K562 (cell line): ENCODE results near the gene ZNF236. TPM values are rescaled to one million over a fixed set of nuclear protein-coding genes. Genes with fewer than 3 reads are reported as not detected.

ENCODE experiments used
- ATAC-seq: fragments of 200-7000 bp; cut with Tn5 transposase; 3 replicates; pipeline ENCODE4 v1.9.1; 2020; ENCODE audit warnings: moderate library complexity
- BruUV-seq: library from RNA; stranded (reverse); fragments of 400-500 nt; replicated peaks from 2 replicates; lab custom pipeline; 2021; lab: Mats Ljungman, UMichigan
- CTCF ChIA-PET: fragments of 300-600 bp; formaldehyde crosslinking; extraction: SDS; loops from one replicate; lab custom pipeline; 2021; ENCODE audit warnings: low intra/inter-chr PET ratio; lab: Yijun Ruan, JAX
- POLR2A ChIA-PET: fragments of 300-600, 350-650 bp; sonication (Branson Sonifier 250); formaldehyde crosslinking; extraction: SDS; loops from one replicate; lab custom pipeline; 2021; ENCODE audit warnings: antibody characterized with exemption, inconsistent platforms; lab: Yijun Ruan, JAX
- DNase-seq, 4 experiments: peaks; one replicate each; pipeline versions ENCODE4 v3.0.0 to v3.0.0-alpha.2; 2011 to 2018; ENCODE audit warnings: low spot score in 3 of 4, mixed read lengths in 3 of 4; ENCODE audit errors: extremely low read depth in 1 of 4
- FAIRE-seq: peaks from 2 replicates; lab custom pipeline; 2011; peaks lifted over from hg19 to GRCh38; lab: Jason Lieb, UNC
- H2AFZ ChIP-seq: 2 replicates; pipeline ENCODE4 v1.6.0; 2011; ENCODE audit warnings: low read depth, low read length, control low read depth, inconsistent platforms
- H3K27ac ChIP-seq: fragments of 200-600 bp; 3 replicates; pipeline ENCODE4 v1.8.0; 2011; ENCODE audit warnings: low read depth, mild to moderate bottlenecking, control low read depth, inconsistent platforms, low read length, moderate library complexity, mixed read lengths; ENCODE audit errors: extremely low read depth
- H3K27me3 ChIP-seq, 2 experiments: fragments of 300-600 bp in 1 of 2; 2 replicates in 1 of 2; 3 replicates in 1 of 2; pipeline versions ENCODE4 v1.6.0 to v1.8.0; 2011; ENCODE audit warnings: inconsistent platforms in 2 of 2, low read length in 2 of 2, mild to moderate bottlenecking in 1 of 2, mixed read lengths in 1 of 2, moderate library complexity in 1 of 2; ENCODE audit not compliant: control insufficient read depth in 2 of 2, insufficient read depth in 2 of 2
- H3K36me3 ChIP-seq: fragments of 300-600 bp; 3 replicates; pipeline ENCODE4 v1.8.0; 2011; ENCODE audit warnings: mild to moderate bottlenecking, low read length, inconsistent platforms; ENCODE audit not compliant: control insufficient read depth, insufficient read depth
- H3K4me1 ChIP-seq, 2 experiments: fragments of 200-600 bp in 1 of 2; replicated peaks in 1 of 2; 2 replicates in 1 of 2; 3 replicates in 1 of 2; pipeline versions ENCODE4 v1.5.1 to v1.8.0; 2011; ENCODE audit warnings: inconsistent platforms in 2 of 2, low read length in 2 of 2, mild to moderate bottlenecking in 1 of 2, mixed read lengths in 1 of 2, moderate library complexity in 1 of 2; ENCODE audit not compliant: control insufficient read depth in 2 of 2, insufficient read depth in 2 of 2
- H3K4me2 ChIP-seq: 2 replicates; pipeline ENCODE4 v1.6.1; 2011; ENCODE audit warnings: low read length, control low read depth, inconsistent platforms, mixed read lengths; ENCODE audit not compliant: insufficient read depth
- H3K4me3 ChIP-seq: fragments of 200-600 bp; sonication (generic), shearing (Covaris generic); 2 replicates; pipeline ENCODE4 v1.5.1; 2016; ENCODE audit warnings: control low read depth, inconsistent platforms
- H3K79me2 ChIP-seq: fragments of 200-600 bp; 3 replicates; pipeline ENCODE4 v1.8.0; 2011; ENCODE audit warnings: low read length, inconsistent platforms; ENCODE audit not compliant: control insufficient read depth, insufficient read depth
- H3K9ac ChIP-seq, 2 experiments: 2 replicates each; pipeline versions ENCODE4 v1.6.0 to v1.6.1; 2011; ENCODE audit warnings: low read depth in 2 of 2, low read length in 2 of 2, control low read depth in 1 of 2, inconsistent platforms in 1 of 2, mild to moderate bottlenecking in 1 of 2, mixed read lengths in 1 of 2; ENCODE audit not compliant: insufficient read depth in 1 of 2
- H3K9me1 ChIP-seq: one replicate; pipeline ENCODE4 v1.6.0; 2011; ENCODE audit warnings: inconsistent platforms, mild to moderate bottlenecking, low read length, moderate library complexity; ENCODE audit not compliant: control insufficient read depth, insufficient read depth
- H3K9me3 ChIP-seq: replicated peaks from 2 replicates; pipeline ENCODE4 v1.5.1; 2011; ENCODE audit warnings: low read depth, low read length, inconsistent platforms; ENCODE audit not compliant: control insufficient read depth, insufficient read depth
- H4K20me1 ChIP-seq: replicated peaks from 2 replicates; pipeline ENCODE4 v1.6.1; 2011; ENCODE audit warnings: low read length, inconsistent platforms, mixed read lengths; ENCODE audit not compliant: control insufficient read depth, insufficient read depth
- ADNP ChIP-seq: fragments of 200-800 bp; sonication (Bioruptor generic); IDR thresholded peaks from 2 replicates; pipeline ENCODE4 v1.6.1; 2016; ENCODE audit warnings: missing genetic modification characterization, missing compliant biosample characterization
- ARID1B ChIP-seq: fragments of 450-650 bp; IDR thresholded peaks from 2 replicates; pipeline ENCODE4 v1.6.1; 2016; ENCODE audit warnings: antibody characterized with exemption, mild to moderate bottlenecking, inconsistent platforms
- CAMTA2 ChIP-seq: fragments of 250-450 bp; sonication (Bioruptor Pico); conservative IDR thresholded peaks from 2 replicates; pipeline ENCODE4 v1.5.1; 2022
- CBFA2T2 ChIP-seq: fragments of 450-650 bp; conservative IDR thresholded peaks from 2 replicates; pipeline ENCODE4 v1.6.1; 2017; ENCODE audit warnings: mild to moderate bottlenecking
- E2F5 ChIP-seq: sonication (generic); formaldehyde crosslinking; IDR thresholded peaks from 2 replicates; pipeline ENCODE4 v1.8.0; 2022; ENCODE audit warnings: mild to moderate bottlenecking, missing genetic modification reagents
- HDAC6 ChIP-seq: IDR thresholded peaks from 2 replicates; pipeline ENCODE4 v1.6.1; 2012; ENCODE audit warnings: low read depth, mild to moderate bottlenecking, control low read depth, inconsistent platforms, low read length, moderate library complexity
- HNRNPL ChIP-seq: fragments of 200-400 bp; formaldehyde crosslinking; IDR thresholded peaks from 2 replicates; pipeline ENCODE4 v1.6.1; 2017; ENCODE audit warnings: low read depth, mild to moderate bottlenecking, low read length
- HOMEZ ChIP-seq: fragments of 250-450 bp; sonication (Bioruptor Pico); IDR thresholded peaks from 2 replicates; pipeline ENCODE4 v1.4.0; 2020; ENCODE audit warnings: mild to moderate bottlenecking, moderate library complexity
- ID3 ChIP-seq, 2 experiments: fragments of 250-450 bp in 1 of 2; fragments of 450-650 bp in 1 of 2; sonication (Bioruptor Pico) in 1 of 2; IDR thresholded peaks; 2 replicates each; pipeline versions ENCODE4 v1.6.1 to v1.8.0; 2016 to 2021; ENCODE audit warnings: mild to moderate bottlenecking in 2 of 2, moderate library complexity in 2 of 2, missing compliant biosample characterization in 1 of 2, missing genetic modification characterization in 1 of 2
- KAT7 ChIP-seq: sonication (generic); formaldehyde crosslinking; IDR thresholded peaks from 2 replicates; pipeline ENCODE4 v1.8.0; 2022; ENCODE audit warnings: missing genetic modification reagents, mild to moderate bottlenecking, borderline replicate concordance
- RBM14 ChIP-seq: fragments of 200-400 bp; formaldehyde crosslinking; IDR thresholded peaks from 2 replicates; pipeline ENCODE4 v1.6.1; 2018; ENCODE audit warnings: low read depth, mild to moderate bottlenecking, low read length, moderate library complexity, borderline replicate concordance; ENCODE audit not compliant: insufficient read depth
- SAFB ChIP-seq: fragments of 200-400 bp; formaldehyde crosslinking; IDR thresholded peaks from 2 replicates; pipeline ENCODE4 v1.6.1; 2017; ENCODE audit warnings: low read depth, low read length, borderline replicate concordance
- SAP30 ChIP-seq: fragments of 200-600 bp; sonication (generic); IDR thresholded peaks from 2 replicates; pipeline ENCODE4 v1.6.1; 2012; ENCODE audit warnings: borderline replicate concordance, low read depth, mild to moderate bottlenecking, moderate library complexity, low read length, control low read depth, inconsistent platforms; ENCODE audit not compliant: insufficient read depth, poor library complexity, severe bottlenecking
- ZBTB43 ChIP-seq: sonication (generic); formaldehyde crosslinking; IDR thresholded peaks from 2 replicates; pipeline ENCODE4 v1.8.0; 2023; ENCODE audit warnings: mild to moderate bottlenecking, missing genetic modification reagents
- ZNF282 ChIP-seq: sonication (generic); formaldehyde crosslinking; IDR thresholded peaks from 2 replicates; pipeline ENCODE4 v1.8.1; 2023; ENCODE audit warnings: missing genetic modification reagents
- WGBS: fragments of 100-300 bp; shearing (Covaris generic); methylation state at CpG from one replicate; pipeline ENCODE4 v1.1.6; 2016; ENCODE audit warnings: low coverage, mixed read lengths; ENCODE audit not compliant: insufficient coverage; ENCODE audit errors: missing lambda C conversion rate; 5-methylcytosine and 5-hydroxymethylcytosine counted together
- in situ Hi-C: fragments of 300-500 bp; cut with MboI; formaldehyde crosslinking; loops from 4 replicates; pipeline ENCODE4 v1.15.0; 2018; ENCODE audit warnings: inconsistent platforms, mixed read lengths
- intact Hi-C: fragments of 100-400 bp; cut with micrococcal nuclease; formaldehyde crosslinking; loops from 2 replicates; pipeline ENCODE4 v1.14.2; 2022
- polyA plus RNA-seq, 8 experiments: library from polyadenylated mRNA; depleted of rRNA in 4 of 8; stranded (reverse) in 5 of 8; unstranded in 3 of 8; fragments of >200 nt; fragmentation: Nextera tagmentation in 2 of 8; fragmentation: Illumina TruSeq in 1 of 8; extraction: Ambion mirVana in 2 of 8; extraction: Trizol in 1 of 8; gene quantifications; 2 replicates each; pipeline versions ENCODE4 v1.2.1 to v1.2.3, GENCODE V29; 2011 to 2014; ENCODE audit warnings: inconsistent platforms in 1 of 8, missing spikeins in 1 of 8
- total RNA-seq, 7 experiments: library from RNA; depleted of rRNA in 6 of 7; stranded (reverse); fragments of >200 nt in 6 of 7; fragmentation: Illumina TruSeq in 2 of 7; extraction: Trizol in 2 of 7; gene quantifications; 2 replicates each; pipeline versions ENCODE4 v1.2.1 to v1.2.3, GENCODE V29; 2011 to 2021; ENCODE audit warnings: low replicate concordance in 1 of 7

The ZNF236 gene
- total and polyA plus RNA-seq, 9 of the 15 experiments (the other 6 are each of a cell fraction or from before 2014, with no cell fraction given), result 0.35 to 8.7 (median 3.4) TPM

GRCh38 chr18:76963936-76964335 is 141.6 kb downstream of the ZNF236 start:
- Histone ChIP-seq H3K4me3 (no peak overlapping the region), H2AFZ (no peak overlapping the region), H3K9ac (no peak overlapping the region), H3K9me3 (no peaks in the 10 kb centered on the region), H3K36me3 (peaks cover 4% of the 10 kb centered on the region; the same call in 1 of the 3 replicates), H3K27me3 (no peaks in the 10 kb centered on the region), H4K20me1 (no peaks in the 10 kb centered on the region), H3K27ac (no peak overlapping the region), H3K9me1 (no peaks in the 10 kb centered on the region), H3K4me1 (no peaks in the 10 kb centered on the region), H3K4me2 (no peak overlapping the region), H3K79me2 (no peaks in the 10 kb centered on the region)
- no TSS peak for BruUV-seq
- DNase-seq, result no peak
- in situ Hi-C loops, result no loop called here
- POLR2A ChIA-PET, result no interaction called here
- CTCF ChIA-PET, result no interaction called here
- intact Hi-C loops, result no loop called here
- FAIRE-seq, result no peak
- 38% methylated on average over 2 of the region's 2 CpGs for WGBS
- no peak for ATAC-seq
- TF ChIP-seq CAMTA2 (CRISPR knock-in tag) (no peak), E2F5 (no peak), ADNP (no peak), SAP30 (no peak), HNRNPL (no peak), ID3 (CRISPR knock-in tag; IDR thresholded peaks at IDR 0.05) (no peak), ID3 (tag; IDR thresholded peaks at IDR 0.05) (no peak), CBFA2T2 (no peak), HDAC6 (no peak), SAFB (no peak), HOMEZ (CRISPR knock-in tag) (no peak), ZNF282 (no peak), ZBTB43 (CRISPR knock-in tag) (no peak), RBM14 (no peak), ARID1B (no peak), KAT7 (CRISPR knock-in tag) (no peak)
